ENCODE results near the gene PTPRU. TPM values are rescaled to one million over a fixed set of nuclear protein-coding genes. Genes with fewer than 3 reads are reported as not detected.

Gene PTPRU
- total RNA-seq = under 1 TPM; 0.37 to 0.89 TPM

- DNase-seq (peak; percentile 91), ATAC-seq (peak; percentile 85)
- no peaks in the 10 kb centered on the region for H3K36me3 Mint-ChIP-seq (ENCODE audit: low read depth)
- ChIA-PET POLR2A (no interaction called here), CTCF (interaction anchor here (0.7 to 1.3 kb wide), 4 partner anchors 10 to 1479 kb away, joined by 3 read pairs; no protein-coding TSS in a partner anchor)
- H3K9me3 Mint-ChIP-seq (ENCODE audit: low read depth) = no peaks in the 10 kb centered on the region
- H3K4me1 Mint-ChIP-seq = peaks cover 15% of the 10 kb centered on the region
- peaks cover 44% of the 10 kb centered on the region for H3K27me3 Mint-ChIP-seq
- no peak within 1 kb of the TSS for H3K27ac Mint-ChIP-seq
- intact Hi-C loops (cut with DNase I, micrococcal nuclease) = loop anchor here (1.0 to 10.0 kb wide), 12 partner anchors 23 to 1829 kb away; partner anchors contain the start of gene PUM1 (in 1 of the 2)
- peak within 1 kb of the TSS; percentile 63 for H3K4me3 Mint-ChIP-seq
These were observed at the start of gene PTPRU for GRCh38 chr1:29235955-29236711. TSS of gene PTPRU (plus strand) at chr1:29236522. CDS start at chr1:29236645, 123 bp downstream.

GRCh38 chr1:29186707-29187106 is 49.6 kb upstream of the PTPRU start:
- Mint-ChIP-seq H3K27me3 (no peaks in the 10 kb centered on the region), H3K27ac (peak overlapping the region; percentile 15), H3K9me3 (ENCODE audit: low read depth) (no peaks in the 10 kb centered on the region), H3K4me1 (peaks cover 5% of the 10 kb centered on the region), H3K36me3 (ENCODE audit: low read depth) (peaks cover 2% of the 10 kb centered on the region), H3K4me3 (no peak overlapping the region)
- CTCF ChIA-PET = interaction anchor here (1.6 to 3.5 kb wide), 2 partner anchors 11 to 15 kb away, joined by 5 to 20 read pairs; no protein-coding TSS in a partner anchor
- intact Hi-C loops (cut with DNase I, micrococcal nuclease) = no loop called here
- DNase-seq (no peak), ATAC-seq (no peak)
- POLR2A ChIA-PET = no interaction called here

GRCh38 chr1:29190718-29191117 is 45.6 kb upstream of the PTPRU start:
- H3K27ac Mint-ChIP-seq = no peak overlapping the region
- no peaks in the 10 kb centered on the region for H3K27me3 Mint-ChIP-seq
- POLR2A ChIA-PET = no interaction called here
- intact Hi-C loops (cut with DNase I, micrococcal nuclease) = no loop called here
- DNase-seq = no peak
- no peak for ATAC-seq
- H3K4me3 Mint-ChIP-seq = no peak overlapping the region
- no peaks in the 10 kb centered on the region for H3K4me1 Mint-ChIP-seq
- CTCF ChIA-PET = interaction anchor here (0.6 to 1.0 kb wide), 2 partner anchors 9 to 22 kb away, joined by 3 to 4 read pairs; partner anchors contain the start of gene SRSF4
- H3K9me3 Mint-ChIP-seq (ENCODE audit: low read depth) = no peaks in the 10 kb centered on the region
- peaks cover 21% of the 10 kb centered on the region for H3K36me3 Mint-ChIP-seq (ENCODE audit: low read depth)

- ChIA-PET POLR2A (no interaction called here), CTCF (interaction anchor here (1.1 kb wide), 1 partner anchor 12 kb away, joined by 4 read pairs; the partner anchor contains the start of gene SRSF4)
- Mint-ChIP-seq H3K27me3 (no peaks in the 10 kb centered on the region), H3K4me1 (no peaks in the 10 kb centered on the region), H3K9me3 (ENCODE audit: low read depth) (no peaks in the 10 kb centered on the region), H3K27ac (no peak overlapping the region), H3K36me3 (ENCODE audit: low read depth) (peaks cover 22% of the 10 kb centered on the region), H3K4me3 (no peak overlapping the region)
- ATAC-seq (no peak), DNase-seq (no peak)
- intact Hi-C loops (cut with DNase I, micrococcal nuclease) = no loop called here
These were observed 42.4 kb upstream of the PTPRU start for GRCh38 chr1:29193879-29194455.

DNA sequence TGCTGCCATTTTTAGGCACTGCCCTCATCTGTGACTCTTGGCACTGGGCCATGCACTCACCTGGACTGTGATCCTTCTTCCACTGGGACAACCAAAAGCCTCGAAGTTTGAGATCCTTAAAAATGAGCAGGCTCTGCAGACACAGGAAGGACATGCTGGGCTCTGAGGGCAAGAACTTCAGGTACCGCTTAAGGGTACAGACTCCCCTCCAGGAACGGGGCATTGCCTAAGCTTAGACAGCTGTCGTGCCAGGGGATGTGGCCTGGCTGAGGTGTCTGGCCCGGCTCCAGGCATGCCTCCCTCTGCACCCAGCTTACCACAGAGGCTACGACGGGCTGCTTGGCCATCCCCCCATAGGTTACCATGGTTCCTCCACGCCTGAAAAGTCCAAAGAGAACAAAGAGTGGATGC is 40.4 kb upstream of the PTPRU start:
- ATAC-seq (no peak), DNase-seq (no peak)
- no peaks in the 10 kb centered on the region for H3K27me3 Mint-ChIP-seq
- H3K27ac Mint-ChIP-seq = no peak overlapping the region
- H3K4me1 Mint-ChIP-seq = no peaks in the 10 kb centered on the region
- CTCF ChIA-PET = interaction anchor here (0.6 to 2.4 kb wide), 3 partner anchors 13 to 501 kb away, joined by 4 to 8 read pairs (median 5); partner anchors contain the start of gene SRSF4
- no peak overlapping the region for H3K4me3 Mint-ChIP-seq
- peaks cover 27% of the 10 kb centered on the region for H3K36me3 Mint-ChIP-seq (ENCODE audit: low read depth)
- H3K9me3 Mint-ChIP-seq (ENCODE audit: low read depth) = no peaks in the 10 kb centered on the region
- POLR2A ChIA-PET = no interaction called here
- intact Hi-C loops (cut with DNase I, micrococcal nuclease) = no loop called here

DNA sequence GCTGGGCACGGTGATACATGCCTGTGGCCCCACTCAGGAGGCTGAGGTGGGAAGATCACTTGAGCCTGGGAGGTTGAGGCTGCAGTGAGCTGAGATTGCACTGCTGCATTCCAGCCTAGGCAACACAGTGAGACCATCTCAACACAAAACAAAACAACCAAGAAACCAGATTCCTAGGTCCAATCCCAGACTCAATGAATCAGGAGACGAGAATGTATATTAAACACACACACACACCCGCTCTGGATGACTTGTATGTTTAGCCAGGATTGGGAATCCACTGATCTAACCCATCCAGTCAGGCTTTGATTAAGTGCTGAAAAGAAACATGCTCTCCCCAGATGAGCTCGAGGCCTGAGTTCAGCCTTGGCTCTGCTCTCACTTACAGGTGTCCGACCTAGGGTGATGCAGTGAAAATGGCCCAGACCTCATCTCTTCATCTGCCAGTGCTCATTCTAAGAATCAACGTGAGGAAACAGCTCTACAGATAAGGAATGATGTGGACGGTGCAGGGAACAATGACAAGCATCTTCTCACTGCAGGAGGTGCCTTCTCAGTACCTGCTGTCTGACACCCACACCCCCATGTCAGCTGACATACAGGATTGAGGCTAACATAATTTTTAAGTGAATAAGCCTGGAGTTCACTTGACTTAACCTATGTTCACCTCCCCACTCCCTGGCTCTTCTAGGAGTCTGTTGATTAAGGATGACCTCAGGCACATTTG is 39.3 kb upstream of the PTPRU start:
- Mint-ChIP-seq H3K4me1 (no peaks in the 10 kb centered on the region), H3K27me3 (no peaks in the 10 kb centered on the region)

GRCh38 chr1:29197590-29197924 is 38.8 kb upstream of the PTPRU start:
- ATAC-seq (peak; percentile 94), DNase-seq (peak; percentile 56)
- Mint-ChIP-seq H3K36me3 (ENCODE audit: low read depth) (peaks cover 39% of the 10 kb centered on the region), H3K4me3 (no peak overlapping the region), H3K27me3 (no peaks in the 10 kb centered on the region), H3K27ac (no peak overlapping the region), H3K4me1 (peaks cover 4% of the 10 kb centered on the region), H3K9me3 (ENCODE audit: low read depth) (no peaks in the 10 kb centered on the region)
- POLR2A ChIA-PET = interaction anchor here (0.6 to 1.1 kb wide), 3 partner anchors 16 to 332 kb away, joined by 3 to 5 read pairs (median 3); partner anchors contain the start of gene SRSF4
- intact Hi-C loops (cut with DNase I, micrococcal nuclease) = loop anchor here in 1 of 2 experiments (1.0 kb wide), 1 partner anchor 315 kb away; no protein-coding TSS in a partner anchor
- CTCF ChIA-PET = interaction anchor here (0.6 to 2.4 kb wide), 13 partner anchors 10 to 1931 kb away, joined by 3 to 8 read pairs (median 3); partner anchors contain the start of gene SRSF4

More for the DNA sequence above, 39.3 kb upstream of the PTPRU start:
- ChIA-PET POLR2A (interaction anchor here (0.6 to 1.1 kb wide), 2 partner anchors 16 to 26 kb away, joined by 3 to 5 read pairs; partner anchors contain the start of gene SRSF4), CTCF (interaction anchor here (0.6 to 2.4 kb wide), 13 partner anchors 9 to 320 kb away, joined by 3 to 8 read pairs (median 4); partner anchors contain the start of genes MECR and SRSF4)
- no peak for DNase-seq
- H3K4me3 Mint-ChIP-seq = no peak overlapping the region
- intact Hi-C loops (cut with DNase I, micrococcal nuclease) = loop anchor here in 1 of 2 experiments (1.0 kb wide), 1 partner anchor 315 kb away; no protein-coding TSS in a partner anchor
- peaks cover 35% of the 10 kb centered on the region for H3K36me3 Mint-ChIP-seq (ENCODE audit: low read depth)
- no peaks in the 10 kb centered on the region for H3K9me3 Mint-ChIP-seq (ENCODE audit: low read depth)
- ATAC-seq = no peak
- H3K27ac Mint-ChIP-seq = no peak overlapping the region

DNA sequence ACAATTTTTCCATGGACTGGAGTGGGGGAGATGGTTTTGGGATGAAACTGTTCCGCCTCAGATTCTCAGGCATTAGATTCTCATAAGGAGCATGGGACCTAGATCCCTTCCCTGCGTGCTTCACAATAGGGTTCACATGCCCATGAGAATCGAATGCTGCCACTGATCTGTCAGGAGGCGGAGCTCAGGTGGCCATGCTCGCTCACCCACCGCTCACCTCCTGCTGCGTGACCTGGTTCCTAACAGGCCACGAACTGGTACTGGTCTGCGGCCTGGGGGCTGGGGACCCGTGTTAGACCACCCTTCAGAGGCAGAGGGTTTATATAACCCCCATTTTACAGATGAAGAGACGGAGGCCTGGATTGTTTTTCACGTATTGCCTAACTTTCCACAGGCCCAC is 38.3 kb upstream of the PTPRU start:
- Mint-ChIP-seq H3K27me3 (no peaks in the 10 kb centered on the region), H3K27ac (no peak overlapping the region), H3K4me1 (peaks cover 6% of the 10 kb centered on the region), H3K4me3 (no peak overlapping the region), H3K36me3 (ENCODE audit: low read depth) (peaks cover 41% of the 10 kb centered on the region), H3K9me3 (ENCODE audit: low read depth) (no peaks in the 10 kb centered on the region)
- DNase-seq (no peak), ATAC-seq (no peak)
- intact Hi-C loops (cut with DNase I, micrococcal nuclease) = loop anchor here in 1 of 2 experiments (1.0 kb wide), 1 partner anchor 316 kb away; no protein-coding TSS in a partner anchor
- POLR2A ChIA-PET = interaction anchor here (0.6 to 1.1 kb wide), 4 partner anchors 17 to 369 kb away, joined by 3 to 5 read pairs (median 4); partner anchors contain the start of gene SRSF4
- CTCF ChIA-PET = interaction anchor here (0.6 to 2.4 kb wide), 13 partner anchors 10 to 1930 kb away, joined by 3 to 8 read pairs (median 3); partner anchors contain the start of gene SRSF4

- no peak overlapping the region for H3K4me3 Mint-ChIP-seq
- no peaks in the 10 kb centered on the region for H3K9me3 Mint-ChIP-seq (ENCODE audit: low read depth)
- peaks cover 6% of the 10 kb centered on the region for H3K4me1 Mint-ChIP-seq
- intact Hi-C loops (cut with DNase I, micrococcal nuclease) = loop anchor here in 1 of 2 experiments (5.0 kb wide), 1 partner anchor 79 kb away; the partner anchor contains the start of gene TMEM200B
- ChIA-PET CTCF (interaction anchor here (0.6 to 3.4 kb wide), 12 partner anchors 9 to 906 kb away, joined by 3 to 33 read pairs (median 5); partner anchors contain the start of genes SRSF4 and TMEM200B), POLR2A (interaction anchor here (0.9 kb wide), 1 partner anchor 19 kb away, joined by 3 read pairs; the partner anchor contains the start of gene SRSF4)
- H3K36me3 Mint-ChIP-seq (ENCODE audit: low read depth) = peaks cover 21% of the 10 kb centered on the region
- ATAC-seq (no peak), DNase-seq (no peak)
- H3K27ac Mint-ChIP-seq = no peak overlapping the region
- no peaks in the 10 kb centered on the region for H3K27me3 Mint-ChIP-seq
These were observed 35.3 kb upstream of the PTPRU start for GRCh38 chr1:29200906-29201594.

- H3K27ac Mint-ChIP-seq = no peak overlapping the region
- no peak overlapping the region for H3K4me3 Mint-ChIP-seq
- ATAC-seq (no peak), DNase-seq (peak; percentile 20)
- ChIA-PET CTCF (interaction anchor here (0.6 to 3.4 kb wide), 18 partner anchors 9 to 417 kb away, joined by 3 to 33 read pairs (median 7); partner anchors contain the start of genes MECR, SRSF4 and TMEM200B), POLR2A (interaction anchor here (0.9 kb wide), 1 partner anchor 20 kb away, joined by 3 read pairs; the partner anchor contains the start of gene SRSF4)
- H3K9me3 Mint-ChIP-seq (ENCODE audit: low read depth) = no peaks in the 10 kb centered on the region
- intact Hi-C loops (cut with DNase I, micrococcal nuclease) = loop anchor here (1.0 to 5.0 kb wide), 6 partner anchors 19 to 417 kb away; partner anchors contain the start of genes SRSF4 (in 1 of the 2) and TMEM200B (in 1 of the 2)
- no peaks in the 10 kb centered on the region for H3K27me3 Mint-ChIP-seq
- H3K4me1 Mint-ChIP-seq = peaks cover 6% of the 10 kb centered on the region
- peaks cover 21% of the 10 kb centered on the region for H3K36me3 Mint-ChIP-seq (ENCODE audit: low read depth)
These were observed 34.7 kb upstream of the PTPRU start for GRCh38 chr1:29201595-29202051.
